Heart left ventricle (tissue), 16 donors: ENCODE data around the gene OTUD4. TPM values are rescaled to one million over a fixed set of nuclear protein-coding genes. Genes with fewer than 3 reads are reported as not detected.

Source experiments
- ATAC-seq, 4 donors: fragments of 200-7000 bp; cut with Tn5 transposase; one replicate each; pipeline ENCODE4 v1.9.1; 2020 to 2022; ENCODE audit warnings: moderate library complexity in 4 of 4, mild to moderate bottlenecking in 3 of 4, moderate number of reproducible peaks in 1 of 4
- DNase-seq, 5 donors: peaks; one replicate each; pipeline ENCODE4 v3.0.0-alpha.2; 2020
- H3K27ac ChIP-seq, 12 donors: fragments of 200-600 bp; sonication (generic) in 4 of 12; one replicate each; pipeline versions ENCODE4 v1.5.0 to v1.8.0; 2016 to 2022; ENCODE audit warnings: mild to moderate bottlenecking in 2 of 12
- H3K27me3 ChIP-seq, 9 donors: fragments of 200-600 bp; sonication (generic) in 2 of 9; one replicate each; pipeline versions ENCODE4 v1.5.1 to v1.8.0; 2016 to 2022; ENCODE audit warnings: mild to moderate bottlenecking in 3 of 9
- H3K36me3 ChIP-seq, 9 donors: fragments of 200-600 bp; sonication (generic) in 2 of 9; one replicate each; pipeline versions ENCODE4 v1.5.0 to v1.8.0; 2018 to 2022; ENCODE audit warnings: mild to moderate bottlenecking in 2 of 9
- H3K4me1 ChIP-seq, 12 donors: fragments of 200-600 bp; sonication (generic) in 4 of 12; one replicate each; pipeline versions ENCODE4 v1.5.0 to v1.8.0; 2016 to 2022; ENCODE audit warnings: mild to moderate bottlenecking in 3 of 12
- H3K4me3 ChIP-seq, 12 donors: fragments of 200-600 bp; sonication (generic) in 4 of 12; one replicate each; pipeline versions ENCODE4 v1.5.0 to v1.8.0; 2017 to 2022; ENCODE audit warnings: mild to moderate bottlenecking in 9 of 12, moderate library complexity in 4 of 12
- H3K9me3 ChIP-seq, 12 donors: fragments of 200-600 bp; sonication (generic) in 4 of 12; one replicate each; pipeline versions ENCODE4 v1.5.0 to v1.8.0; 2016 to 2022; ENCODE audit warnings: mild to moderate bottlenecking in 1 of 12
- POLR2A ChIP-seq, 2 donors: fragments of 450-650 bp; IDR thresholded peaks; one replicate each; pipeline ENCODE4 v1.6.1; 2017; ENCODE audit warnings: antibody characterized with exemption in 2 of 2, mild to moderate bottlenecking in 2 of 2, moderate library complexity in 2 of 2
- WGBS, 4 donors: extraction: QIAGEN DNeasy Blood & Tissue Kit in 2 of 4; methylation state at CpG; one replicate each; pipeline versions ENCODE4 v1.1.5 to v1.1.7; 2013 to 2018; 5-methylcytosine and 5-hydroxymethylcytosine counted together
- intact Hi-C, 10 donors: fragments of 100-400 bp; cut with DNase I; formaldehyde crosslinking; loops; one replicate each; pipeline versions ENCODE4 v1.11.1 to v1.14.2; 2022
- polyA plus RNA-seq, 2 donors: library from polyadenylated mRNA; stranded (reverse); fragments of 200-250 nt; gene quantifications; one replicate each; pipeline ENCODE4 v1.2.3, GENCODE V29; 2013
- total RNA-seq, 9 donors: library from RNA; depleted of rRNA in 2 of 9; stranded (reverse); fragments of >200 nt in 2 of 9; fragmentation: NEBNext Ultra II Directional in 3 of 9; extraction: Animal tissue kit (Norgen Biotek cat#: 25700) in 3 of 9; gene quantifications; one replicate each; pipeline versions ENCODE4 v1.1.0 to v1.2.4, GENCODE V29; 2016 to 2023
- TF ChIP-seq, protein P1 (sequence below), 12 donors: fragments of 200-600 bp; sonication (generic) in 4 of 12; IDR thresholded peaks; one replicate each; pipeline versions ENCODE4 v1.5.0 to v1.8.0; 2018 to 2022; ENCODE audit warnings: antibody characterized with exemption in 12 of 12, mild to moderate bottlenecking in 5 of 12
- donor health status: ischemic (EF 13 %, LVEDD 7.1; RV severe dilation, severe dysfunction).
- donor health status: healthy with polysubstance abuse.
- donor health status: DM: no; HTN: yes; CAD: no.
- donor health status: DM: no; HTN: no; CAD: no.
- donor health status: ischemic (EF 25% LVEDD 6.9; RV normal size, moderate dysfunction).
- donor health status: ischemic (EF 25% LVEDD 5.7; RV mildly dilated, moderate dysfunction).
- donor health status: healthy.
- donor health status: DM: yes; HTN: yes; CAD: no.
- donor health status: ischemic (EF 35%, LVEDD 5.7; RV mildly dilated, moderate dysfunction).
- donor health status: nonischemic (EF 11% LVEDD 7.7; RV severe dilation, severe dysfunction).
- donor health status: DM: yes; HTN: yes; CAD: no.
- donor health status: PGD.
- donor health status: ischemic (EF 29% LVEDD 5.4; RV normal size, mild dysfunction).
- donor health status: nonischemic (EF 23%, LVEDD 6.1; RV moderate dilation, normal function).

The OTUD4 gene
- total and polyA plus RNA-seq, 11 donors: 7.7 to 42.1 (median 28.4) TPM

DNA sequence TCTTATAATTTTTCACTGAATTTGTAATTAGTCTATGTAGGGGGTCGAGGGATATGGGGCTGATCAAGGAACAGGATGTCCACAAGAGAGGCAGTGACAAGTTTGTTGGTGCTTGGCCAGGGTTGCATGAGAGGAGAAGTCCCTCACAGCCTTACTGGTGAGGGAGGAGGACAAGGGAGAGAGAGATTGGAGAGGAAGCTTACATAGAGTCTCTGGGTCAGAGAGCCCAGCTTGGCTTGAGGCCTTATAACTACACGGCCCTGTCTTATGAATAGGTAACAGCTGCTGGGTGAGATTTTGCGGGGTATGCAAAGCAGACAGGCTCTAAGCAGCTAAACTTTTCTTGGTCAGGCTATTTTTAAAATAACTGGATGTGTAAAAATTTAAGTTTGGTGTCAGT, 37.9 kb upstream of the OTUD4 start:
- 42 to 48% (median 45%) methylated on average over 3 of the region's 3 CpGs for WGBS, 4 donors

DNA sequence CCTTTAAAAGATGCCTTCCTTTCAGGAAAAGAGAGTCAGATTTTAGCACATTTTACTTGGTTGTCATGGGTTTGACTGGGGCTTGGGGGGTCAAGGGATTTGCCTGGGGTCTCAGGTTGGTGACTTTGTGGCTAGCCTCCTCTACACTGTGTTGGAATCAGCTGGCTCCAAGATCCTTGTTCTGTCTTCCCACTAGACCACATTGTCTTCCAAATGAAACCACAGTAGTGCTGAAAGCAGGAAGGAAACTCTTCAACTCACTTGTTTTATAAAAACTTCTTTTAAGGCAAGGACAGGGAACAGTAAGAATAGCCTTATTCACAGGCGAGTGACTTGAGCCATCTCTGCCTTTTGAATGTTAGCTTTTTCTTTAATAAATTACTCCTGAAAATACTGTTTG, 37.0 kb upstream of the OTUD4 start:
- no peaks in the 10 kb centered on the region for H3K36me3 ChIP-seq
- peaks cover 0 to 9% (median 0%) of the 10 kb centered on the region in 12 donors for H3K4me1 ChIP-seq
- no peaks in the 10 kb centered on the region for H3K27me3 ChIP-seq
- no peak overlapping the region for H3K4me3 ChIP-seq
- 50 to 60% (median 56%) methylated on average over 1 of the region's 1 CpG for WGBS, 4 donors
- DNase-seq (no peak), ATAC-seq (peak in 1 of 4 donors; percentile 16)
- intact Hi-C loops: loop anchor here in 6 of 10 donors (5.0 kb wide), 3 partner anchors 385 to 400 kb away; partner anchors contain the start of gene MMAA (in 2 of the 6)
- TF ChIP-seq POLR2A (IDR thresholded peaks at IDR 0.05): no peak
- TF ChIP-seq, protein P1, sequence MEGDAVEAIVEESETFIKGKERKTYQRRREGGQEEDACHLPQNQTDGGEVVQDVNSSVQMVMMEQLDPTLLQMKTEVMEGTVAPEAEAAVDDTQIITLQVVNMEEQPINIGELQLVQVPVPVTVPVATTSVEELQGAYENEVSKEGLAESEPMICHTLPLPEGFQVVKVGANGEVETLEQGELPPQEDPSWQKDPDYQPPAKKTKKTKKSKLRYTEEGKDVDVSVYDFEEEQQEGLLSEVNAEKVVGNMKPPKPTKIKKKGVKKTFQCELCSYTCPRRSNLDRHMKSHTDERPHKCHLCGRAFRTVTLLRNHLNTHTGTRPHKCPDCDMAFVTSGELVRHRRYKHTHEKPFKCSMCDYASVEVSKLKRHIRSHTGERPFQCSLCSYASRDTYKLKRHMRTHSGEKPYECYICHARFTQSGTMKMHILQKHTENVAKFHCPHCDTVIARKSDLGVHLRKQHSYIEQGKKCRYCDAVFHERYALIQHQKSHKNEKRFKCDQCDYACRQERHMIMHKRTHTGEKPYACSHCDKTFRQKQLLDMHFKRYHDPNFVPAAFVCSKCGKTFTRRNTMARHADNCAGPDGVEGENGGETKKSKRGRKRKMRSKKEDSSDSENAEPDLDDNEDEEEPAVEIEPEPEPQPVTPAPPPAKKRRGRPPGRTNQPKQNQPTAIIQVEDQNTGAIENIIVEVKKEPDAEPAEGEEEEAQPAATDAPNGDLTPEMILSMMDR (IDR thresholded peaks at IDR 0.05): no peak
- H3K27ac ChIP-seq: no peak overlapping the region
- no peaks in the 10 kb centered on the region for H3K9me3 ChIP-seq

More for the DNA sequence above, 37.9 kb upstream of the OTUD4 start:
- ATAC-seq (peak in 3 of 4 donors; percentile 41 to 71 (median 44)), DNase-seq (peak in 3 of 5 donors; percentile 13 to 49 (median 30))
- no peak overlapping the region for H3K27ac ChIP-seq
- H3K27me3 ChIP-seq: no peaks in the 10 kb centered on the region
- H3K4me3 ChIP-seq: no peak overlapping the region
- TF ChIP-seq POLR2A (IDR thresholded peaks at IDR 0.05): no peak
- TF ChIP-seq, protein P1 (IDR thresholded peaks at IDR 0.05): no peak
- H3K4me1 ChIP-seq: peaks cover 0 to 9% (median 0%) of the 10 kb centered on the region in 12 donors
- intact Hi-C loops: loop anchor here in 7 of 10 donors (1.0 to 5.0 kb wide), 4 partner anchors 384 to 399 kb away; partner anchors contain the start of gene MMAA (in 2 of the 7)
- H3K36me3 ChIP-seq: no peaks in the 10 kb centered on the region
- H3K9me3 ChIP-seq: peaks cover 0 to 1% (median 0%) of the 10 kb centered on the region in 12 donors

DNA sequence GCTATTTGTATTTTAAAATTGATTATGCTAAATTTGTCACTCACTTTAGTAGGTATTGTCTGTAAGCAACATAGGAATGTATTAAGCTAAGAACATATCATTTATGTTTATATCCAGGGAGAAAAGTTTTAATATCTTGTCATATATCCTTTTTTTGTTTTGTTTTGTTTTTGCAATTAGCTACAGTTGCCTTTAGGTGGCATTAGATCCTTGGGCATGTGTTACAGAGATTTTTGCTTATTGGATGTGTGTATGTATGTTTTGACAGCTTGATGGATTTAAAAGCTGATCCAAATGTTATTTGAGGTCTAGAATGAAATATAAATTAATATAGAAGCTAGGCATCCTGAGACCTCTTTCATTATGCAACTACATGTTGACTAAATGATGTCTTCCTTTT, 36.1 kb upstream of the OTUD4 start:
- no peaks in the 10 kb centered on the region for H3K36me3 ChIP-seq
- TF ChIP-seq POLR2A (IDR thresholded peaks at IDR 0.05): no peak
- TF ChIP-seq, protein P1 (IDR thresholded peaks at IDR 0.05): peak in 11 of 12 donors; percentile 33 to 66 (median 53)
- no peak for ATAC-seq
- H3K4me1 ChIP-seq: peaks cover 0 to 9% (median 0%) of the 10 kb centered on the region in 12 donors
- H3K27me3 ChIP-seq: no peaks in the 10 kb centered on the region
- no peak overlapping the region for H3K4me3 ChIP-seq
- no peak for DNase-seq
- H3K9me3 ChIP-seq: no peaks in the 10 kb centered on the region
- no peak overlapping the region for H3K27ac ChIP-seq
- intact Hi-C loops: loop anchor here in 6 of 10 donors (5.0 kb wide), 3 partner anchors 386 to 401 kb away; partner anchors contain the start of gene MMAA (in 2 of the 6)

DNA sequence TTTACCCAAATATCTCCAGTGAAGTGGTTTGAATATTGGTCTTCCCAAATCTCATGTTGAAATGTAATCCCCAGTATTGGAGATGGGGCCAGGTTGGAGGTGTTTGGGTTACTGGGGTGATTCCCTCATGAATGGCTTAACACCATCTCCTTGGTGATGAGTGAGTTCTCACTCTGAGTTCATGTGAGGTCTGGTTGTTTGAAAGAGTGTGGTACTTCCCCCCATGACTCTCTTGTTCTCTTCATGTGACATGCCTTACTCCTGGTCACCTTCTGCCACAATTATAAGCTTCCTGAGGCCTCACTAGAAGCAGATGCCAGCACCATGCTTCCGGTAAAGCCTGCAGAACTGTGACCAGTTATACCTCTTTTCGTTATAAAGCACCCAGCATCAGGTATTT, 32.9 kb upstream of the OTUD4 start:
- no peak for ATAC-seq
- WGBS, 4 donors: 86 to 95% (median 90%) methylated on average over 2 of the region's 2 CpGs
- TF ChIP-seq POLR2A (IDR thresholded peaks at IDR 0.05): no peak
- TF ChIP-seq, protein P1 (IDR thresholded peaks at IDR 0.05): no peak
- Histone ChIP-seq H3K4me1 (peaks cover 0 to 7% (median 0%) of the 10 kb centered on the region in 12 donors), H3K27me3 (no peaks in the 10 kb centered on the region), H3K4me3 (no peak overlapping the region), H3K36me3 (no peaks in the 10 kb centered on the region), H3K27ac (no peak overlapping the region), H3K9me3 (no peaks in the 10 kb centered on the region)
- DNase-seq: no peak
- intact Hi-C loops: no loop called here
